ENCODE results near the gene NAGLU. TPM values are rescaled to one million over a fixed set of nuclear protein-coding genes. Genes with fewer than 3 reads are reported as not detected.
A peak's percentile ranks its signal among the peaks of the same experiment; 100 is the strongest.

Gene NAGLU
- total and polyA plus RNA-seq, 10 of the 15 experiments (the other 5 are each of a cell fraction or from before 2014, with no cell fraction given) = 0.23 to 27.5 (median 8.9) TPM

GRCh38 chr17:42536372-42537155 is 523 bp downstream of the NAGLU start (continued):
- TF ChIP-seq EZH2 (IDR thresholded peaks at IDR 0.05; ENCODE audit: borderline replicate concordance, control insufficient read depth, low read depth, low read length) = no peak
- TF ChIP-seq STAT1 (conservative IDR thresholded peaks at IDR 0.05) = no peak
- TF ChIP-seq YBX1 (IDR thresholded peaks at IDR 0.05) = no peak
- TF ChIP-seq MYC (IDR thresholded peaks at IDR 0.05; ENCODE audit: insufficient read depth, insufficient read length, insufficient replicate concordance, low read length, severe bottlenecking) = no peak
- TF ChIP-seq TCF12 (IDR thresholded peaks at IDR 0.05; ENCODE audit: low read depth, low read length) = peak; percentile 44; the same call in 1 of the 2 replicates
- TF ChIP-seq LARP7 (IDR thresholded peaks at IDR 0.05) = peak; percentile 95
- TF ChIP-seq USF1 (IDR thresholded peaks at IDR 0.05; ENCODE audit: borderline replicate concordance, extremely low read length, insufficient read depth, low read depth, low read length) = peak; percentile 54
- TF ChIP-seq ZNF217 (IDR thresholded peaks at IDR 0.05) = peak; percentile 56; the same call in 1 of the 2 replicates
- no peak for TF ChIP-seq TARDBP (IDR thresholded peaks at IDR 0.05; ENCODE audit: borderline replicate concordance)
- TF ChIP-seq RCOR1 (conservative IDR thresholded peaks at IDR 0.05; ENCODE audit: low read depth, low read length) = no peak
- TF ChIP-seq ZBTB4 (CRISPR knock-in tag; IDR thresholded peaks at IDR 0.05) = no peak
- TF ChIP-seq ELK1 (IDR thresholded peaks at IDR 0.05; ENCODE audit: low read depth, low read length) = 0 out of 2 replicates have a peak, but pooled peaks have one; percentile 45
- peak; percentile 9 to 19; a peak in 1 of 4 replicates for TF ChIP-seq IKZF2 (IDR thresholded peaks at IDR 0.05)
- TF ChIP-seq DPF2 (IDR thresholded peaks at IDR 0.05) = peak; percentile 87; the same call in 1 of the 2 replicates
- no peak for TF ChIP-seq CHD1 (IDR thresholded peaks at IDR 0.05; ENCODE audit: low read depth, low read length)
- TF ChIP-seq ZNF622 (IDR thresholded peaks at IDR 0.05) = no peak
- no peak for TF ChIP-seq NR2F1 (conservative IDR thresholded peaks at IDR 0.05)
- TF ChIP-seq SP1 (IDR thresholded peaks at IDR 0.05; ENCODE audit: low read depth, low read length) = peak; percentile 6
- TF ChIP-seq ETV6 (conservative IDR thresholded peaks at IDR 0.05 in 1 of 2, IDR thresholded peaks at IDR 0.05 in 1 of 2; ENCODE audit: borderline replicate concordance in 1 of 2, low read depth in 1 of 2) = 0 out of 4 replicates have a peak, but pooled peaks of 1 of the 2 experiments have one; percentile 10
- peak; percentile 35; the same call in 1 of the 2 replicates for TF ChIP-seq NFYB (IDR thresholded peaks at IDR 0.05; ENCODE audit: insufficient read depth, low read depth, low read length)
- peak; percentile 41 for TF ChIP-seq NBN (IDR thresholded peaks at IDR 0.05)
- TF ChIP-seq ESRRA (IDR thresholded peaks at IDR 0.05; ENCODE audit: low read length) = no peak
- no peak; the same call in 1 of the 2 replicates for TF ChIP-seq ZNF207 (IDR thresholded peaks at IDR 0.05; ENCODE audit: borderline replicate concordance)
- TF ChIP-seq KDM1A (IDR thresholded peaks at IDR 0.05; ENCODE audit: borderline replicate concordance) = no peak

All from GM12878 (cell line).